ENCODE data around the gene ENDOV. TPM values are rescaled to one million over a fixed set of nuclear protein-coding genes. Genes with fewer than 3 reads are reported as not detected.

The ENDOV gene
- total RNA-seq, 1 experiment from 2014 or later = 14.1 TPM

GRCh38 chr17:80453998-80454556, 39.1 kb downstream of the ENDOV start:
- Histone ChIP-seq H3K27ac (ENCODE audit: low read depth, low read length, poor library complexity, severe bottlenecking) (peak overlapping the region; percentile 95), H3K9me3 (ENCODE audit: low read depth, low read length, poor library complexity, severe bottlenecking) (no peaks in the 10 kb centered on the region), H3K4me3 (ENCODE audit: low read depth, low read length, poor library complexity, severe bottlenecking) (peak overlapping the region; percentile 87), H3K27me3 (replicated peaks; ENCODE audit: insufficient read depth, low read depth, low read length, poor library complexity) (no peaks in the 10 kb centered on the region), H3K4me1 (ENCODE audit: insufficient read depth, low read length, poor library complexity, severe bottlenecking) (peaks cover 3% of the 10 kb centered on the region), H3K36me3 (ENCODE audit: insufficient read depth, low read length, poor library complexity, severe bottlenecking) (no peaks in the 10 kb centered on the region)
- POLR2A ChIA-PET (ENCODE audit: low non-redundant PET) = interaction anchor here (0.6 kb wide), 1 partner anchor 15 kb away, joined by 6 read pairs; no protein-coding TSS in a partner anchor
- intact Hi-C loops (cut with micrococcal nuclease; ENCODE audit: unreplicated experiment) = no loop called here
- DNase-seq (ENCODE audit: low spot score) = no peak
- TF ChIP-seq EZH2 (IDR thresholded peaks at IDR 0.05; ENCODE audit: borderline replicate concordance, low read depth, low read length, poor library complexity, severe bottlenecking) = no peak
- TSS peak; percentile 87 for BruUV-seq (replicated peaks)
- CTCF ChIA-PET = interaction anchor here (0.6 kb wide), 2 partner anchors 15 to 22 kb away, joined by 4 read pairs; no protein-coding TSS in a partner anchor

DNA sequence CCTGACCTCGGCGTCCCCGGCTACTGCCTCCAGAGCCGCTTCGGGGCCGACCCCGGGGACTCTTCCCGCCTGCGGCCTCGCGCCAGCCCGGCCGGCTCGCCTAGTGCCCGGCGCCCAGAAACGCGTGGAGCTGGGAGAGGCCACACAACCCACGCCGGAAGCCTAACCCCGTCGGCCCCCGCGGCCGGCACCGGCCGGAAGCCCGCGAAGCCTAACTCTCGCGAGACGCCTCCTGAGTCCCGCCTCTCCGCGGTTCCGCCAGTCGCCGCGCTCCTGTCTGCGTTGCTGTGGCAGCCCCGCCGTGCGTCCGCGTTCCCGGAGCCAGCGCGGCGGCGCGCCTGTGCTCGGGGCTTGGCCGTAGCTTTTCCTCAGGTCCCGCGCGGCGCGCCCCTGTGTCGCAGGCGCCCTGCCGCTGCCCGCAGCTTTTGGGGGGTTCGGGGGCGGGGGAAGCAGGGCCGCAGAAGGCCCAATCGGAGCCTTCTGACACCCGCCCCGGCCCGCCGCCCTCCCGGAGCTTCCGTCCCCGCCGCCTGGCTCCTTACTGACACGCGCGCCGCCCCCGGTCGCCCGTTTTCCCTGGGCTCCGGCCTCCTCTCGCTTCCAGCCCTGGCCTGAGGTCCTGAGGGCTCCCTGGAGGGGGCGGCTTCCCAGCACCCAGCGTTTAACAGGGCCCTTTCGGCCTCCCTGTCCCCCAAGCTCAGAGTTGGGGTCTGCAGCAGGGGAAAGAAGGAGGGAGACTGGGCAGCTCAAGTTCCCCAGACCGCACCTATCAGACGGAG, 39.8 kb downstream of the ENDOV start:
- H3K9me3 ChIP-seq (ENCODE audit: low read depth, low read length, poor library complexity, severe bottlenecking) = no peaks in the 10 kb centered on the region
- CTCF ChIA-PET = interaction anchor here (0.6 kb wide), 2 partner anchors 15 to 21 kb away, joined by 4 read pairs; no protein-coding TSS in a partner anchor
- intact Hi-C loops (cut with micrococcal nuclease; ENCODE audit: unreplicated experiment) = no loop called here
- DNase-seq (ENCODE audit: low spot score) = peak; percentile 97
- peak overlapping the region; percentile 95 for H3K27ac ChIP-seq (ENCODE audit: low read depth, low read length, poor library complexity, severe bottlenecking)
- peak overlapping the region; percentile 87 for H3K4me3 ChIP-seq (ENCODE audit: low read depth, low read length, poor library complexity, severe bottlenecking)
- TF ChIP-seq EZH2 (IDR thresholded peaks at IDR 0.05; ENCODE audit: borderline replicate concordance, low read depth, low read length, poor library complexity, severe bottlenecking) = no peak
- TF ChIP-seq, protein P1, sequence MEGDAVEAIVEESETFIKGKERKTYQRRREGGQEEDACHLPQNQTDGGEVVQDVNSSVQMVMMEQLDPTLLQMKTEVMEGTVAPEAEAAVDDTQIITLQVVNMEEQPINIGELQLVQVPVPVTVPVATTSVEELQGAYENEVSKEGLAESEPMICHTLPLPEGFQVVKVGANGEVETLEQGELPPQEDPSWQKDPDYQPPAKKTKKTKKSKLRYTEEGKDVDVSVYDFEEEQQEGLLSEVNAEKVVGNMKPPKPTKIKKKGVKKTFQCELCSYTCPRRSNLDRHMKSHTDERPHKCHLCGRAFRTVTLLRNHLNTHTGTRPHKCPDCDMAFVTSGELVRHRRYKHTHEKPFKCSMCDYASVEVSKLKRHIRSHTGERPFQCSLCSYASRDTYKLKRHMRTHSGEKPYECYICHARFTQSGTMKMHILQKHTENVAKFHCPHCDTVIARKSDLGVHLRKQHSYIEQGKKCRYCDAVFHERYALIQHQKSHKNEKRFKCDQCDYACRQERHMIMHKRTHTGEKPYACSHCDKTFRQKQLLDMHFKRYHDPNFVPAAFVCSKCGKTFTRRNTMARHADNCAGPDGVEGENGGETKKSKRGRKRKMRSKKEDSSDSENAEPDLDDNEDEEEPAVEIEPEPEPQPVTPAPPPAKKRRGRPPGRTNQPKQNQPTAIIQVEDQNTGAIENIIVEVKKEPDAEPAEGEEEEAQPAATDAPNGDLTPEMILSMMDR (conservative IDR thresholded peaks at IDR 0.05; ENCODE audit: low read depth, low read length) = no peak
- POLR2A ChIA-PET (ENCODE audit: low non-redundant PET) = interaction anchor here (0.6 kb wide), 1 partner anchor 14 kb away, joined by 6 read pairs; no protein-coding TSS in a partner anchor
- no peaks in the 10 kb centered on the region for H3K27me3 ChIP-seq (replicated peaks; ENCODE audit: insufficient read depth, low read depth, low read length, poor library complexity)
- peaks cover 3% of the 10 kb centered on the region for H3K4me1 ChIP-seq (ENCODE audit: insufficient read depth, low read length, poor library complexity, severe bottlenecking)
- no peaks in the 10 kb centered on the region for H3K36me3 ChIP-seq (ENCODE audit: insufficient read depth, low read length, poor library complexity, severe bottlenecking)
- no TSS peak for BruUV-seq (replicated peaks)

DNA sequence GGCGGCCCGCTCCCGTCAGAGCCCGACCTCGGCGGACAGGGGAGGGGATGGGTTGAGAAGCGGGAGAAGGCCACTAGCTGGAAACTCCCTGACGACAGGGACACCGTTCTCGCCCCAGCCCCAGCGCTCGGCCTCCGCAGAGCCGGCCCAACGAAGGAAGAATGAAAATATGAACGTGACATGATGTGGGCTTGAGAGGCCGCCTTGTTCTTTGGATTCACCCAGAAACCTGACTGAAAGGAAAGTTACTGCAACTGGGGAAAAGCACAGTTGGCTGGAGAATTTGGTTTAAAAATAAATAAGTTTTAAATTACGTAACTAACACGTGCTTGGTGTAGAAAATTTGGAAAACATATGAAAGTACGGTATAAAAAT, 40.4 kb downstream of the ENDOV start:
- H3K27ac ChIP-seq (ENCODE audit: low read depth, low read length, poor library complexity, severe bottlenecking) = peak overlapping the region; percentile 95
- H3K27me3 ChIP-seq (replicated peaks; ENCODE audit: insufficient read depth, low read depth, low read length, poor library complexity) = no peaks in the 10 kb centered on the region
- TF ChIP-seq, protein P1 (conservative IDR thresholded peaks at IDR 0.05; ENCODE audit: low read depth, low read length) = no peak
- TF ChIP-seq EZH2 (IDR thresholded peaks at IDR 0.05; ENCODE audit: borderline replicate concordance, low read depth, low read length, poor library complexity, severe bottlenecking) = no peak
- intact Hi-C loops (cut with micrococcal nuclease; ENCODE audit: unreplicated experiment) = no loop called here
- H3K4me3 ChIP-seq (ENCODE audit: low read depth, low read length, poor library complexity, severe bottlenecking) = peak overlapping the region; percentile 87
- no peaks in the 10 kb centered on the region for H3K36me3 ChIP-seq (ENCODE audit: insufficient read depth, low read length, poor library complexity, severe bottlenecking)
- no peaks in the 10 kb centered on the region for H3K9me3 ChIP-seq (ENCODE audit: low read depth, low read length, poor library complexity, severe bottlenecking)
- BruUV-seq (replicated peaks) = TSS peak; percentile 93
- ChIA-PET CTCF (no interaction called here), POLR2A (ENCODE audit: low non-redundant PET) (interaction anchor here (0.7 kb wide), 1 partner anchor 1055 kb away, joined by 13 read pairs; no protein-coding TSS in a partner anchor)
- DNase-seq (ENCODE audit: low spot score) = no peak
- H3K4me1 ChIP-seq (ENCODE audit: insufficient read depth, low read length, poor library complexity, severe bottlenecking) = peaks cover 3% of the 10 kb centered on the region
